Tibial nerve (tissue), 4 donors: ENCODE data around the gene CYGB.

Experiments used
- CTCF ChIP-seq, 5 experiments: fragments of 200-600 bp in 3 of 5; fragments of 450-650 bp in 2 of 5; sonication (generic) in 3 of 5; IDR thresholded peaks; one replicate each; pipeline ENCODE4 v1.5.1; 2016 to 2019; ENCODE audit warnings: antibody characterized with exemption in 5 of 5, mild to moderate bottlenecking in 3 of 5, moderate library complexity in 2 of 5
- EP300 ChIP-seq, 2 donors: sonication (generic); formaldehyde crosslinking; IDR thresholded peaks; one replicate each; pipeline ENCODE4 v1.6.1; 2017; ENCODE audit warnings: antibody characterized with exemption in 2 of 2, mild to moderate bottlenecking in 1 of 2

GRCh38 chr17:76491271-76492122 is 46.0 kb downstream of the CYGB start:
- no peak for TF ChIP-seq CTCF (IDR thresholded peaks at IDR 0.05)
- no peak for TF ChIP-seq EP300 (IDR thresholded peaks at IDR 0.05)
